Breast epithelium (tissue), 3 donors: ENCODE data around the gene ADCYAP1R1.

Experiments used
- CTCF ChIP-seq, 3 donors: fragments of 450-650 bp; IDR thresholded peaks; one replicate each; pipeline ENCODE4 v1.5.1; 2016 to 2017; ENCODE audit warnings: antibody characterized with exemption in 3 of 3, mild to moderate bottlenecking in 3 of 3, moderate library complexity in 3 of 3
- POLR2A ChIP-seq: fragments of 450-650 bp; IDR thresholded peaks from one replicate; pipeline ENCODE4 v1.6.1; 2016; ENCODE audit warnings: antibody characterized with exemption, mild to moderate bottlenecking, moderate library complexity
- POLR2AphosphoS5 ChIP-seq, 3 donors: sonication (generic); formaldehyde crosslinking; IDR thresholded peaks; one replicate each; pipeline ENCODE4 v1.6.1; 2017; ENCODE audit warnings: antibody characterized with exemption in 3 of 3

GRCh38 chr7:31036924-31037323 lies 15.2 kb upstream of the ADCYAP1R1 start:
- TF ChIP-seq CTCF (IDR thresholded peaks at IDR 0.05), result no peak
- TF ChIP-seq POLR2A, result no peak
- no peak for TF ChIP-seq POLR2AphosphoS5 (IDR thresholded peaks at IDR 0.05)
